NCI-H2196 (cell line): Measurements from ENCODE around the gene SCAPER.
A peak's percentile ranks its signal among the peaks of the same experiment; 100 is the strongest.
"Not testable (repeated sequence)": the region's sequence is repeated elsewhere in the genome, so short reads cannot be mapped to it uniquely, and the experiment has no call there.

Source experiments
- DNase-seq: peaks from one replicate; lab custom pipeline; 2025; ENCODE audit not compliant: unreplicated experiment; lab: John Stamatoyannopoulos, UW

SCAPER gene

DNA sequence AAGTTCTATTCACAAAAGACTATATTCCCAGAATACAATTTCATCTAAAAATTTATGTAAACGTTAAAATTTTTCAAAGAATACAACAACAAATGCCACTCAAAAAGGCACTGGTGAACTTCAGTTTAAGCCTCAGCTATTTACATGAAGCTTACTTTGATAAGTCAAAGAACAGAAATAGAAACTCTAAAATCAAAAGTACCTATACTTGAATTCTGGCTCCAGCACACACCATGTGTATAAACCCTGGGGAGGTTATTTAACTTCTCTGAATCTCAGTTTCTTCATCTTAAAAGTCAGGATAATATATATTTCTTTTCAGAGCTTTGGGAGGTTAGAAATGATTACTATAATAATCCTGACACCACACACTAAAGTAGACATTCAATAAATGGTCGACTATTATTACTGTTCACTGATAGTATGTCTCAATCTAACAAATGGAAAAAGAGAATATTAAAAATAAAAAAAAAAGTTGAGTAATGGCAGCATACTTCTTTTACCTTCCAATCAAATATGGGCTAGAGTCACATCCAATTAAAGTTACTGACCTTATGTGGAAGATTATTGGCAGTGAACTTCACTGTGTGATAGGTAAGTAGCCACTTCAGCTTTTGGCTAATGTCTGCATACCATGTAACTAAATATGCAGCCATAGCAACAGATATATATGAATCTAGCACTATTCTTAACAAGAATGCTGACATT lies 320.1 kb downstream of the SCAPER start:
- no peak for DNase-seq

DNA sequence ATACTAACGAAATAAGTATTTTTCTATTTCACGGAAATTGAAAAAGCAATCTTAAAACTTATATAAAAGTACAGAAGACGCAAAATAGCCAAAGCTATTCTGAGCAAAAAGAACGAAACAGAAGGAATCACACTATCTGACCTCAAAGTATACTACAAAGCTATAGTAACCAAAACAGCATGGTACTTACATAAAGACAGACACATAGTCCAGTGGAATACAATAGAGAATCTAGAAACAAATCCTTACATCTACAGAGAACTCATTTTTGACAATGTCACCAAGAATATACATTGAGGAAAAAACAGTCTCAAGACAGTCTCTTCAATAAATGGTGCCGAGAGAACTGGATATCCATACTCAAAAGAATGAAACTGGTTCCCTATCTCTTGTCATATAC lies 322.6 kb downstream of the SCAPER start:
- DNase-seq, result no peak

DNA sequence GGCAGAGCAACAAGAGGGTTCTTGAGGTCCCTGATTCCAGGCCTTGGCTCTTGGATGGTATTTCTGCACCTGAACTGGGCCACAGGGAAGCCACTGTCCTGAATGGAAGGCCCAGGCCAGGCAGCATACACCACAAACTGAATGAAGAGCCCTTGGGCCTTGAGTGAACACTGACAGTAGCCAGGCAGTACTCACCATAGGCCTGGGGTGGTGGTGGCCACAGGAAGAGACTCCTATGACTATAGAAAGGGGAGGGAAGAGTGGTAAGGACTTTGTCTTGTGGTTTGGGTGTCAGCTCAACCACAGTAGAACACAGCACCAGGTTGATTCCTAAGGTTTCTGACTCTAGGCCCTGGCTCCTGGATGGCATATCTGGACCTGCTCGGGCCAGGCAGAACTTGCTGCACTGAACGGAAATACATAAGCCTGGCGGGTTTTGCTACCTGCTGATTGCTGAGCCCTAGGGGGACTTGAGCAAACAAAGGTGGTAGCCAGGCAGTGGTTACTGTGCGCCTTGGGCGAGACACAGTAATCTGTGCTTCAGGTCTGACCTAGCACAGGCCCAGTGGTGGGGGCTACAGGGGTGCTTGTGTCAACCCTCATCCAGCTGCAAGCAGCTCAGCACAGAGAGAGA lies 327.1 kb downstream of the SCAPER start:
- no peak for DNase-seq

DNA sequence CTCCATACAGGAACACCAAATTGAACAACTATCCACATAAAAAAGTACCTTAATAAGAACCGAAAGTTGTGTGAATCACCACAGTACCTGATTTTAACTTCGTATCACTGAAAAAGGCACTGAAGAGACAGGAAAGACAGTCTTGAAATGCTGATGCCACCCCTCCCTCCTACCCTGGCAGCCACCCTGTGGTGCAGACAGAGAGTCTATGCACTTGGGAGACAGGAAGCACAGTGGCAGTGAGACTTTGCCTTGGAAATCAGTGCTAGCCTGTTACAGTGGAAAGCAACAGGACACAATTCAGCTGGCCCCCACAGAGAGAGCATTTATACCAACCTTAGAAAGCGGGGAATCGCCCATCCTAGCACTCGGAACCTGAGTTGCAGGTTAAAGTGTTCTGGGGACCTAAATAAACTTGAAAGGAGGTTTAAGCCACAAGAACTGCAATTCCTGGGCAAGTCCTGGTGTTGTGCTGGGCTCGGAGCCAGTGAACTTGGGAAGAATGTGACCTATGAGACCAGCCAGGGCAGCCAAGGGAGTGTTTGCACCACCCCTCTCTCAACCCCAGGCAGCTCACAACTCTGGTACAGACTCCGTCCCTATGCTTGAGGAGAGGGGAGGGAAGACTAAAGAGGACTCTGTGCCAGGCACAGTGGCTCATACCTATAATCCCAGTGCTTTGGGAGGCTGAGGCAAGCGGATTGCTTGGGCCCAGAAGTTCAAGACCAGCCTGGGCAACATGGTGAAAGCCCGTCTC lies 328.4 kb downstream of the SCAPER start:
- DNase-seq, result no peak

DNA sequence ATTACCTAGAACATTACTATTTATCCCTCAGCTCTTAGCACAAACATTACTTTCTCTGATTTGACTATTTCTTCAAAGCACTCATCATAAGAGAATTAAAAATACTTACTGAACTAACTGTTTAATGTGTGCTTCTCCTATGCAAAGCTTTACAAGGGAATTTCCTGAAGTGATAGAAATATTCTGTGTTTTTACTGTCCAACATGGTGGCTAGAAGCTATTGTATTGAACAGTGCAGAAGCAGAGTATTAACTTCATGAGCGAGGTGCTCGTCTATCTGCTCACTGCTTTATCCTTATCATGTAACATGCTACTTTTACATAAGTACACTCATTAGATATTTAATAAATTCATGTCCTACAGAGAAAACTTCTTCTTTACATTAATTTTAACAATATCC lies 329.5 kb downstream of the SCAPER start:
- no peak for DNase-seq

DNA sequence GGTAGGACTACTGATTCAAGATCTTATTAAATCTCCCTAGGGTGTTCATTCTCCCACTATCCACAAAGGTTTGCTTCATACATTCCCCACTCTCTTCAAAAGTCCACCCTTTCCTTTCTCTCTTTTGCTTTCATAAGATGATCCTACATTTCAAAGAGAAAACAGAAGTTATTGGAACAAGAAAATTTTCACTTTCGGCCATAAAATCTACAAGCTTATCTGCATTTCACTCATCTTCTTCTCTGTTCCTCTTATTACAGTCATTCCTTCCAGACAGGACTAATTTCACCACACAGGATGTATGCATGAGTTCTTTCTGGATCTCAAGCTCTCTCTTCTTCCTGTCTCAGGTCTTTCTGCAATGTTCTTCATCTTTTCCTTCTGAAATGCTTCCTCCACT lies 329.9 kb downstream of the SCAPER start:
- DNase-seq, result no peak

DNA sequence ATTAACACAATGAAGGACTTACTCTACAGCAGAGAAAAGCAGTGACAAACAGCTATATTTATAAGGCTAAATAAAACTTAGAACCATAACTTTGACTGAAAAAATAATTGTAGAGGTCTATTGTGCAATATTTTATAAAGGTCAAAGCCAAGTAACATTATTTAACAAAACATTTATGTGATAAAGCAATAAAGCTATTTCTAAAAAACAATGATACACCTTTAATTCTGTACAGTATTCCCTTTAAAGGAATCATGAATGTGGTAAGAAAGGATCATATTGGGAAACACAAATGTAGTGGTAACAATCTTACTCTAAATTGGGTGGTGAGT lies 332.2 kb downstream of the SCAPER start:
- DNase-seq, result no peak

DNA sequence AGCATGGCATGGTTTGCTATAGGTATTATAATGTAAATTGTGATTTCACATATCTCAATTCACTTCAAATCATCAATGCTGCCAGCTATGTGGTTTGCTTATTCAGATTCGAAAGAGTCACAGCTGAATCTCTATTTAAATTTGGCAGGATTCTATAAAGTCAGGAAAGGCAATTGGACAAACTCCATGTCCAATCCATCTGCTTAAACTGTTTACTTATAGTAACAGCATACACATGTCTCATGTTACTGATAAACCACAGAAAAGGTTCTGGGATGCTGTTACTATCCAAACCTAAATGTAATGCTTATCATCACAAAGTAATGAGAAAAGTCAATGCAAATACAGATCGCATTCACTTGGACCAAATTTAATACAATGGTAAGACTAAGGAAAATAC lies 338.9 kb downstream of the SCAPER start:
- peak; percentile 3 for DNase-seq

DNA sequence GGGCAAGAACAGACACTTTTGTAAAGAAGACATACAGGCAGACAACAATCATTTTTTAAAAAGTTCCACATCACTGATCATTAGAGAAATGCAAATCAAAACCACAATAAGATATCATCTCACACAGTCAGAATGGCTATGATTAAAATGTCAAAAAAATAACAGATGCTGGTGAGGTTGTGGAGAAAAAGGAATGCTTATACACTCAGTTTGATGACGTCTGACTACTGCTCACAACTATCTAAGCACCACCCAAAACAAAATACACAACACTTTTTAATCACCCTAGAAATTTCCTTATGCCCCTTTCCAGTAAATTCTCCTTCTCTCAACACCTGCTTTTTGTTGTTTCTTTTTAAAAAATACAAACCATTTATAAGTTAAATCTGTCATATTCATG lies 339.8 kb downstream of the SCAPER start:
- no peak for DNase-seq

DNA sequence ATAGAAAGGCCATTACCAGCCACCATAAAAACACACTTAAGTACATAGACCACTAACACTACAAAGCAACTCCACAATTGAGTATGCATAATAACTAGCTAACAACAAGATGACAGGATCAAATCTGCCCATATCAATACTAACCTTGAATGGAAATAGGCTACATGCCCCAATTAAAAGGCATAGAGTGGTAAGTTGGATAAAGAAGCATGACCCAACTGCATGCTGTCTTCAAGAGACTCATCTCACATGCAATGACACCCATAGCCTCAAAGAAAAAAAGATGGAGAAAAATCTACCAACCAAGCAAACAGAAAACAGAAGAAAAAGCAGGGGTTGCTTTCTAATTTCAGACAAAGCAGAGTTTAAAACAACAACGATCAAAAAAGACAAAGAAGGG lies 349.9 kb downstream of the SCAPER start:
- DNase-seq, result no peak

DNA sequence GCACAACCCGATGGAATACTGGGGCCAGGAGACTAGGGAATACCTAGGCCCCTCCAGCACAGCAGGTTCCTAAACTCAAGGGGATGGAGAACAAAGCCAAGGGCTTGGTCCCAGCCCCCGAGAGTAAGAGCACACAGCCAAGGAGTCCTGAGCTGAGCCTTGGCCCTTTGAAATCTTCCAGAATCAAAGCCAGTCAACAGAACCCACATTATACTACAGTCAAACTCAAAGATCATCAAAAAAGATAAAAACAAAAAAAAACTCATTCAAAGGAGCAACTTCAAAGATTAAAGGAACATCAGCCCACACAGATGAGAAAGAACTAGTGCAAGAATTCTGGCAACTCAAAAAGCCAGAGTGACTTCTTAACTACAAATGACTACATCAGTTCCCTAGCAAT lies 351.6 kb downstream of the SCAPER start:
- DNase-seq, result no peak

DNA sequence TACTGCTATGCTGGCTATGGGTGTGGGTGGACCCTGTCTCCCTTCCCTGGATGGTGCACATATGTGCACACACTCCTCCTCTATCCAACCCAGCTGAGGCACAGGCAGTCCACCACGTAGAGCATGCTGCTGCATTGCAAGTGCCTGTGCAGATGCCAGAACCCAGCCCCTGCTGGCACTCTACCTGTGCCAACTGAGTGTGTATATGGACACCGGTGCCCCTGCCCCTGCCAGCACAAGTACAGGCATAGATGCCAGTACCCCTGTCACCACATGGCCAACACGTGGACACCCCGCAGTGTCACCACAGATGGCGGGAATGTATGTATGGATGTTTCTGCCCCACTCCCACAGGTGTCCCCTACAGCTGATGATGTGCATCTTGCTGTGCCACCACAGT lies 352.0 kb downstream of the SCAPER start:
- DNase-seq, result no peak

DNA sequence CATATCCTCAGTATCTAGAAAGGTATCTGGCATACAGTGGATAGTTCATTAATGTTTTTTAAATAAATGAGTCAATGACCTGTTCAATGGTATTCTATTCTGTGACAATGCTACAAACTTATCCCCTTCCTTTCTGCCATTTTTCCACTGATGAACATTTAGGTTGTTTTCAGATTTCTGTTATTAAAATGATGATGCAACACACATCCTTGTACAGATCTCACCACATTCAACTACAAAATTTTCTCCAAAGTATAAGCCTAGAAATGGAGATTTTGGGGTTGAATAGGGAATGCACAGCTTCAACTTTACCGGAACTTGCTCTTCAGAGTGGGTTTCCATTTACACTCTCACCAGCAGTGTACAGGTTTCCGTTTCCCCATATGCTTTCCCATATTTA lies 358.3 kb downstream of the SCAPER start:
- DNase-seq, result no peak

DNA sequence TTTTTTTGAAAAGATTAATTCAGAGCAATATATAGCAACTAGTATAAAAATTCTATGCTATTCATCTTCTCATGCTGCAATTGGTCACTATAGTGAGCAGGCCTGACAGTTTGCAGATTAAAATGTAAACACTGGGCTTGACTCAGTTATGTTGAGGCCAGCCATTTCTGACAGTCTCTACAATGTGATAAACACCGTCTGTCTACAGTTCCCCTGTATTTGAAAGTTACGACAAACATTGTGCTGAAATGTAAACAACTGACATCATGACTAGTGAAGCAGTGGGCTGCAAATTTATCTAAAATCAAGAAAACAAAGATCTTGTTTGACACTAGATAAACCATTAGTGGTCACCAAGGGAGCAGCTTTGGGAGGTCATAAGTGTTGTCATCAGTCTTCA lies 371.1 kb downstream of the SCAPER start:
- no peak for DNase-seq

DNA sequence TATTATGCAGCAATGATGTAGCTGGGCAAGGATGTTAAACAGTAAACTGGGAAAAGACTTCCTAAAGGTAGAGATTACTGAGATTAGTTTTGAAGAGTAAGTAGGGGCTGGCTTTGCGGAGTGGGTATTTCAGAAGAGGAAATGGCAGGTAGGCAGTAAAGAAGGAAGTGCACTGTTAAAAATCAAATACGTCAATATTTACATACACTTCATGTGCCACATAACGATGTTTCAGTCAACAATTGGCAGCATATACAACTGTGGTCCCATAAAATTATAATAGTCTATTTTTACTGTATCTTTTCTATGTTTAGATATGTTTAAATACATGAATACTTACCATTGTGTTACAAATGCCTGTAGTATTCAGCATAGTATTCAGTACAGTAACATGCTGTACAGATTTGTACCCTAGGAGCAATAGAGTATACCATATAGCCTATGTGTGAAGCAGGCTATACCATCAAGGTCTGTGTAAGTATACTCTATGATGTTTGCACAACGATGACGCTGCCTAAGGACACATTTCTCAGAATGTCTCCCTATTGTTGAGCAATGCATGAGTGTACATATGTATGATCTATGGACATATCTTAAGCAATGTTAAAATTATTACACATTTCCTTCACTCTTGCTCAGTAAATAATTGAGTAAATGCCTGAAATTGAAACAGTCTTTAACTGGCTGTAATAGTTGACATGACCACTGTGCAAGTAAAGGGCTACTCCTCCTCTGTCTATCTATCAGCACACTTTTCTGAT lies 371.9 kb downstream of the SCAPER start:
- no peak for DNase-seq

DNA sequence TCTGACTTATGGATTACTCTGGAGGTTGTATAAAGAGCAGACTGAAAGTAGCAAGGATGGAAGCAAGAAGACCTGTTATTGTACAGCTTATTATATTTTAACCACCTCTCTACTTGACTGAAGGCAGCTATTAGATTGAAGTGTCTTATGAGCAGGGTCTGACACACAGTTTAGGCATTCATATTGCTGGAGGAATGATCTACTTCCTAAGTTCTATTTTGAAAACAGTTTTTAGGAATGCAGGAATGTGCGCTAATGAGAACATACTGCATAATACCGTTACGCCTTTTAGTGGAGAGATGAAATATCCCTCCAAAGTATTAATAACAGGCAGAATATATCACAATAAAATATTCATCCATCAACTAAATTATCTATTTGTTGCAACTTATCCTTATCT lies 375.2 kb downstream of the SCAPER start:
- no peak for DNase-seq

DNA sequence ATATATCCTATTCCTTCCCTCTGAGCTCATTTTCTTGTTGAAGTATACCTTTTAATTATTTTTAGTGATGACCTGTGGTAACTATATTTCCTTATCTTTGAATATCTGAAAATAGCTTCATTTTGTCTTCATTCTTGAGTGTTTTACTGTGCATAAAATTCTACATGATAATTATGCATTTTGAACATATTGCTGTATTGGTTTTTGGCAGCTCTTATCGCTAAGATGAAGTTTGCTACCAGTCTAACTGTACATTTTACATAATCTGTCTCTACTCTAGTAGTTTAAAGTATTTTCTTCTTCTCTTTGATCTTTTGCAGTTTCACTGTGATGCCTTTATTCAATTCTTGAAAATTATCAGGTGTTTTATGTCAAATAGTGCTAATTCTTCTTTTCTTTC lies 379.0 kb downstream of the SCAPER start:
- DNase-seq, result no peak

DNA sequence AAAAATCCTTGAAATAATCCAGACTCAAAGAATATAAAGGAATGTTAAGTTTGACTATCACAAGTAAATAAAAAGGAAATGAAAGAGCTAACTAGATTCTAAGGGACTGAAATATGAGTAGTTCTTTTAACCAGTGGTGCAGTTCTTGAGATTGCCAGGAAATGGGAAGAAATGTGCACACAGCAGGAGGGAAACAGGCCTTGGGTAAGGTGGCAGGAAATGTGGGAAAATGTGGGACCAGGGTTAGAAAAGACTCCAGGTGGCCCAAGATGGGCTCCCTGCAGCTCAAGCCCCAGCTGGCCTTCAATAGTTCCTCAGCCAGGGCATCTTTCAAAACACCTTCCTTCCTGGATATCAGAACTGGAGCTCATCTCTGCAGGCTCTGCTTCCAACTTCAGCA lies 387.2 kb downstream of the SCAPER start:
- no peak for DNase-seq

DNA sequence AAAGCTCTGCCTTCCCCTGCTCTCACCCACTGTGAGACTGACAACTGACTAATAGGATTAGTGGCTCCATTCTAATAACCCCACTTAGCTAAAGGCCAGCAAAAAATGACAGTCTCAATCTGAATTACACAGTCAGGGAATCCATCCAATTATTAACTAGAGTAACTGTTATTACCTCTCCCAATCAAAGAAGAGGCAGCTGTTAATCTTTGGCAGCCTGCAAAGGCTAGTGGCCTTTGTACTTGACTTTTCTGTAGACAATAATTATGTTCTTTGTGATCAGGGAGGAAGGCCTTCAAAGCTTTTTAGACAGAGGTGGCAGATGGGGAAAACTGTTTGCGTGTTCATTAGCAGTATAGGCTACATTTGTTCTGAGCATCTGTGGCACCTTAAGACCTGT lies 390.9 kb downstream of the SCAPER start:
- DNase-seq, result no peak

DNA sequence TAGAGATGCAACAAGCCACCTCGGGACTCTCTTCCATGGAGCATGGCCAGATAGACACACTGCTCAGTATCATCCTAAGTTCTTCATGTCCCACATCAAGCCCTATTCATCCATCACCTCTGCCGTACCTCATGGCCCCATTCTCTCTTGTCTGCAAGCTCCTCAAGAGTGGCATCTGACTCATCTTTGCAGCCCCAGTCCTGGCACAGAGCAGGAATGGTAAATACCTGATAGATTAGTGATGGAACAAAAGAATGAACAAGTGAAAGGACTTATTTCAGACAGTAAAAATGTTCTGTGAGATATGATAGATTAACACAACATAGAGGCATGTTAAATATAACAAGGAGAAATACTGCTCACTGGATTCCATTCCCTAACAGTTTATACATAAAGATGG lies 392.2 kb downstream of the SCAPER start:
- DNase-seq, result no peak

DNA sequence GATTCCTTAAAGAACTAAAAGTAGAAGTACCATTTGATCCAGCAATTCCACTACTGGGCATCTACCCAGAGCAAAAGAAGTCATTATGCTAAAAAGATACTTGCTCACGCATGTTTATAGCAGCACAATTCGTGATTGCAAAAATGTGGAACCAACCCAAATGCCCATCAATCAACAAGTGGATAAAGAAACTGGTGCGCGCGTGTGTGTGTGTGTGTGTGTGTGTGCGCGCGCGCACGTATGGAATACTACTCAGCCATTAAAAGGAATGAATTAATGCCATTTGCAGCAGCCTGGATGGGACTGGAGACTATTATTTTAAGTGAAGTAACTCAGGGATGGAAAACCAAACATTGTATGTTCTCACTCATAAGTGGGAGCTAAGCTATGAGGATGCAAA lies 394.5 kb downstream of the SCAPER start:
- DNase-seq, result not testable (repeated sequence)

DNA sequence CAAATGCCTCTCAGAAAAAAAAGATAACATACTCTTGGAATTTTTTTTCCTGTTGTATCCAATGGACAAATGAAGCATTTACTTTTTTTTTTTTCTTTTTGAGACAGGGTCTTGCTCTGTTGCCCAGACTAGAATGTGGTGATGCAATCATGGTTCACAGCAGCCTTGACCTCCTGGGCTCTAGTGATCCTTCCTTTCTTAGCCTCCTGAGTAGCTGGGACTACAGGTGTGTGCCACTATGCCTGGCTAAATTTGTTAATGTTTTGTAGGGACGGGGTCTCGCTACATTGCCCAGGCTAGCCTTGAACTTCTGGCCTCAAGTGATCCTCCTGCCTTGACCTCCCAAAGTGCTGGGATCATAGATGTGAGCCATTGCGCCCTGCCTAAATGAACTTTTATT lies 401.3 kb downstream of the SCAPER start:
- DNase-seq, result no peak
